Measurements from ENCODE around the gene SGIP1. TPM values are rescaled to one million over a fixed set of nuclear protein-coding genes. Genes with fewer than 3 reads are reported as not detected.

The SGIP1 gene
- total and polyA plus RNA-seq, 2 of the 4 experiments (the other 2 are of a cell fraction): 27.1 to 42.7 TPM

GRCh38 chr1:66696771-66697170, 162.8 kb downstream of the SGIP1 start:
- POLR2A ChIA-PET (ENCODE audit: unreplicated experiment): no interaction called here
- no peak overlapping the region for H3K4ac ChIP-seq (ENCODE audit: low read depth, low read length)
- dilution Hi-C loops (cut with HindIII; ENCODE audit: low sequenced_read_pairs, unreplicated experiment): no loop called here

More at GRCh38 chr1:66696771-66697170, 162.8 kb downstream of the SGIP1 start:
- no peak overlapping the region for H4K5ac ChIP-seq (ENCODE audit: low read depth, low read length)
- no peak for DNase-seq
- H4K91ac ChIP-seq (ENCODE audit: insufficient read depth, low read depth, low read length): no peak overlapping the region
- H3K9me3 ChIP-seq (ENCODE audit: control insufficient read depth, insufficient read depth, low read length): no peaks in the 10 kb centered on the region
- TF ChIP-seq MAFK (IDR thresholded peaks at IDR 0.05; ENCODE audit: low read depth, low read length): no peak
- no peak for TF ChIP-seq MXI1 (IDR thresholded peaks at IDR 0.05; ENCODE audit: borderline replicate concordance, low read depth, low read length)
- TF ChIP-seq ELK1 (IDR thresholded peaks at IDR 0.05; ENCODE audit: borderline replicate concordance, low read depth, low read length): no peak
- TF ChIP-seq MAZ (IDR thresholded peaks at IDR 0.05; ENCODE audit: borderline replicate concordance, low read depth, low read length): no peak
- TF ChIP-seq CEBPB (IDR thresholded peaks at IDR 0.05; ENCODE audit: low read depth, low read length): no peak
- TF ChIP-seq BHLHE40 (IDR thresholded peaks at IDR 0.05; ENCODE audit: low read depth, low read length): no peak
- no peak for TF ChIP-seq FOS (IDR thresholded peaks at IDR 0.05; ENCODE audit: low read depth, low read length)
- TF ChIP-seq CTCF (conservative IDR thresholded peaks at IDR 0.05; ENCODE audit: low read depth, low read length): no peak
- TF ChIP-seq RCOR1 (IDR thresholded peaks at IDR 0.05; ENCODE audit: insufficient replicate concordance, low read length): no peak
- no peak for TF ChIP-seq RFX5 (IDR thresholded peaks at IDR 0.05; ENCODE audit: low read depth, low read length)
- no peak for TF ChIP-seq USF2 (IDR thresholded peaks at IDR 0.05; ENCODE audit: low read depth, low read length)
- no peak overlapping the region for H2BK15ac ChIP-seq (ENCODE audit: low read depth, low read length)
- H4K20me1 ChIP-seq (ENCODE audit: insufficient read depth, low read length): 0 out of 2 replicates have a peak, but pooled peaks cover 7% of the 10 kb centered on the region
- H2AK9ac ChIP-seq (replicated peaks; ENCODE audit: low read depth, low read length, poor library complexity): no peak overlapping the region
- H3K27me3 ChIP-seq (ENCODE audit: control insufficient read depth, insufficient read depth, low read length): no peaks in the 10 kb centered on the region
- H3K4me3 ChIP-seq (ENCODE audit: insufficient read depth, low read depth, low read length): no peak overlapping the region
- no peak overlapping the region for H2BK5ac ChIP-seq (ENCODE audit: low read depth, low read length, poor library complexity, severe bottlenecking)
- no peak overlapping the region for H2AFZ ChIP-seq (replicated peaks; ENCODE audit: low read length, poor library complexity)
- H3K36me3 ChIP-seq (ENCODE audit: control insufficient read depth, insufficient read depth, low read length): peaks cover 27% of the 10 kb centered on the region
- H3K9ac ChIP-seq (ENCODE audit: low read depth, low read length): no peak overlapping the region
- peaks cover 10% of the 10 kb centered on the region; the same call in 1 of the 2 replicates for H3K9me1 ChIP-seq (ENCODE audit: insufficient read depth, low read length)
- no TSS peak for BruUV-seq (replicated peaks)
- no peak overlapping the region for H2AK5ac ChIP-seq (ENCODE audit: low read depth, low read length)
- in situ Hi-C loops (cut with MboI; ENCODE audit: low sequenced_read_pairs) (loop anchor here (10.0 kb wide), 1 partner anchor 62 kb away; no protein-coding TSS in a partner anchor), intact Hi-C loops (cut with micrococcal nuclease) (no loop called here)
- H2BK120ac ChIP-seq (ENCODE audit: low read depth, low read length): no peak overlapping the region
- H3K18ac ChIP-seq (ENCODE audit: low read depth, low read length): no peak overlapping the region
- no peak overlapping the region for H3K23ac ChIP-seq (ENCODE audit: low read depth, low read length)
- H3K4me2 ChIP-seq (ENCODE audit: low read depth, low read length): no peak overlapping the region
- no peak overlapping the region for H3K27ac ChIP-seq (ENCODE audit: insufficient read depth, low read length)
- ATAC-seq (ENCODE audit: low read depth): no peak
- no peak overlapping the region for H4K8ac ChIP-seq (ENCODE audit: low read depth in 2 of 2, low read length in 2 of 2)
- H3K79me1 ChIP-seq (ENCODE audit: low read depth in 1 of 2, low read length in 2 of 2): peaks cover 0 to 9% of the 10 kb centered on the region in 2 experiments; a peak in 2 of 4 replicates
- no peaks in the 10 kb centered on the region for H3K4me1 ChIP-seq (ENCODE audit: control insufficient read depth, insufficient read depth, low read length)
- no peak overlapping the region for H3K14ac ChIP-seq (replicated peaks; ENCODE audit: low read depth, low read length)
- CTCF ChIA-PET: no interaction called here
- no peak overlapping the region for H2BK20ac ChIP-seq (ENCODE audit: low read depth, low read length)
- H3K56ac ChIP-seq (ENCODE audit: extremely low read depth, insufficient read depth, low read length): no peak overlapping the region

All from IMR-90 (cell line).